Diencephalon (tissue), 1 donor: ENCODE measurements around the gene GGCT. TPM values are rescaled to one million over a fixed set of nuclear protein-coding genes. Genes with fewer than 3 reads are reported as not detected.

Experiments
- total RNA-seq: library from RNA; depleted of rRNA; stranded (reverse); fragments of >200 nt; gene quantifications from one replicate; pipeline ENCODE4 v1.2.3, GENCODE V29; 2014

GGCT gene, protein sequence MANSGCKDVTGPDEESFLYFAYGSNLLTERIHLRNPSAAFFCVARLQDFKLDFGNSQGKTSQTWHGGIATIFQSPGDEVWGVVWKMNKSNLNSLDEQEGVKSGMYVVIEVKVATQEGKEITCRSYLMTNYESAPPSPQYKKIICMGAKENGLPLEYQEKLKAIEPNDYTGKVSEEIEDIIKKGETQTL
- 27.0 TPM for total RNA-seq

DNA sequence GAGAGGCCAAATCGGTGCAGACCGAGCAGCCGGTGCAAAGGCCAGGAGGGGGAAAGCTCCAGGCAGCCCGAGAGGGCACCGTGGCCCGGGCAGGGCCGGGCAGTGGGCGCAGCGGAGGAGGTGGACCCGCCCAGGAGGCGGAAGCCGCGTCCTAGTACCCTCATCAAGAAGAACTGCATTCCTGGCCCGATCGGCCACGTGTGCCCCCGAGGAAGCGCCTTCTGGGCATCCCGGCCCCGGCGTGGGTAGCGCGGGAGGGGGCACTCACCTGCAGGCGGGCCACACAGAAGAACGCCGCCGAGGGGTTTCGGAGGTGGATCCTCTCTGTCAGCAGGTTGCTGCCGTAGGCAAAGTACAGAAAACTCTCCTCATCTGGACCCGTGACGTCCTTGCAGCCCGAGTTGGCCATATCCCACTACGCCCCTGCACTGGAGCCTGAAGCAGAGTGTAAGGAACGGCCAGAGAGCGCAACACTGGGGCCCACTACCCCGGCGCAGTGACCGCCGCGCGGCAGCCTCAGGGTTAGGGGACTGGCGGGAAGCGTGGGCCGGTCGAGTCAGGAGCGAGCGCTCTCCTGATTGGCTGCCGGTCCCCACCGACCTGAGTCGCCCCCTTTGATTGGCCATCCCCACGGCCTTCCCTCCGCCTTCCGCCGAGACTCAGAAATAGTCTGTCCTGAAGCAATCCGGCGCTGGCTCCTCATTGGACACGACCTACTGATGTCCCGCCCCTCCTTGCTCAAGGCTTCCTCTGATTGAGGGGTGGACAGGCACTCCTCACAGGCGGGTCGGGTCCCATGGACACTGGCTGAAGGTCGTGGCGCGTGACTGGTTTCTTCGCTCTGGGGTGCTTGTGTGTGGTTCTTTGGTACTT is at the start of gene GGCT:
Gene GGCT (minus strand): TSS at position 529 of the 873 bp plus-strand sequence. CDS start 120 bp downstream, at position 409.

DNA sequence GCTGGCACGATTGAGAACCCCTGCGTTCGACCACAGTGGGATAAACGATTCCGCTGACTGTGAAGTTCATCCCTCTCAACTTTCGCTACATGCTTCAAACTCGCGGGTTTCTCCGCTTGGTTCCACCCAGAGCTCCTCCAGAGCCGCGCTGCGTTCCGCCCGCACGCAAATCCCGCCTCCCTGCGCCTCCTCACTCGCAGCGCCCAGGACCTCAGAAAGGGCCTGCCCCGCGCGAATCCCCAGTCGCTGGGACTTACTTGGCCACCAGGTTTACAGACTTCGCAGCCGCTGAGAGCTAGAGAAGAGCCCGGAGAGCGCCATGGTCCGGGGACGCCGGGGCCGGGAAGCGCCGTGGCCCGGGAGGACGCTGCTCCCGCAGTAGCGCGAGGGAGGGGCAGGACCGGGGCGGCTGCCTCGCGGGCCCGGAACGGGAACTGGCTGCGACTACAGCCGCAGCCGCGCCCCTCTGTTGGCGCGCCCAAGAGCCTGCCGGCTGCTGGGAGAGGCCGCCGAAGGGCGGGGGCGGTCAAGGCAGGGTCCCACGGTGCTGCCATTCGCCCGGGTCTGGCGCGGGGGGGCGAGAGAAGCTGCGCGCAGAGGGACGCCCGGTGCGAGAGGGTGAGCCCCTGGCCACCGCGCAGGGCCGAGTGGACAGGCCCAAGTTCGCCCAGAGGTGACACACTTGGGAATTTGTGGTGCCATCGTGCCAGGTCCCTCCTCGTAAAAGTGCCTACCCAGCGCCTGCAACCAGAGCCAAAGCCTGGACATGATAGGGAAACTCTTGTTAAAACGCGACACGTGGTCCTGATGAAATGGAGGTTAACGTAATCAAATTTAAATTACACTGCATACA is 26.1 kb downstream of the GGCT start, which contains the start of gene NOD1:
Gene NOD1 (minus strand): TSS at position 436 of the 853 bp plus-strand sequence. CDS start 21,863 bp downstream, outside the sequence.

Other genes starting within 250 kb of the GGCT start
- gene ZNRF2, start 220.2 kb downstream of the GGCT start, total RNA-seq, result 41.3 TPM
- 2.5 TPM for gene NOD1, start 26.0 kb downstream of the GGCT start, total RNA-seq
- gene GARS1, start 90.0 kb upstream of the GGCT start, total RNA-seq, result 114 TPM
- gene CRHR2, start 177.6 kb upstream of the GGCT start, total RNA-seq, result 1.6 TPM
- gene INMT, start 247.3 kb upstream of the GGCT start, total RNA-seq, result 0.23 TPM